Colon (tissue), 2 donors: Measurements from ENCODE around the gene PROS1.
"Not testable (repeated sequence)": the region's sequence is repeated elsewhere in the genome, so short reads cannot be mapped to it uniquely, and the experiment has no call there.

Experiments
- FAIRE-seq: peaks from 2 replicates; lab custom pipeline; 2012; peaks lifted over from hg19 to GRCh38; lab: Jason Lieb, UNC
- donor health status: control.
- donor health status: control.

Gene PROS1

GRCh38 chr3:93969443-93969842 lies 4.3 kb downstream of the PROS1 start:
- FAIRE-seq, result no peak

DNA sequence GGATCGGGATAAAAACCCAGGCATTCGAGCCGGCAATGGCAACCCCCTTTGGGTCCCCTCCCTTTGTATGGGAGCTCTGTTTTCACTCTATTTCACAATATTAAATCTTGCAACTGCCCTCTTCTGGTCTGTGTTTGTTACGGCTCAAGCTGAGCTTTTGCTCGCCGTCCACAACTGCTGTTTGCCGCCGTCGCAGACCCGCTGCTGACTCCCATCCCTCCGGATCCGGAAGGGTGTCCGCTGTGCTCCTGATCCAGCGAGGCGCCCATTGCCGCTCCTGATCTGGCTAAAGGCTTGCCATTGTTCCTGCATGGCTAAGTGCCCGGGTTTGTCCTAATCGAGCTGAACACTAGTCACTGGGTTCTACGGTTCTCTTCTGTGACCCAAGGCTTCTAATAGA lies 8.6 kb downstream of the PROS1 start:
- not testable (repeated sequence) for FAIRE-seq

GRCh38 chr3:93962798-93963197 lies 10.9 kb downstream of the PROS1 start:
- no peak for FAIRE-seq

- no peak for FAIRE-seq
Measured at GRCh38 chr3:93961489-93961888, 12.2 kb downstream of the PROS1 start.

GRCh38 chr3:93961026-93961425 lies 12.7 kb downstream of the PROS1 start:
- no peak for FAIRE-seq

- not testable (repeated sequence) for FAIRE-seq
Measured at GRCh38 chr3:93949958-93950357, 23.7 kb downstream of the PROS1 start.

- FAIRE-seq, result not testable (repeated sequence)
Measured at GRCh38 chr3:93937485-93937884, 36.2 kb downstream of the PROS1 start.

DNA sequence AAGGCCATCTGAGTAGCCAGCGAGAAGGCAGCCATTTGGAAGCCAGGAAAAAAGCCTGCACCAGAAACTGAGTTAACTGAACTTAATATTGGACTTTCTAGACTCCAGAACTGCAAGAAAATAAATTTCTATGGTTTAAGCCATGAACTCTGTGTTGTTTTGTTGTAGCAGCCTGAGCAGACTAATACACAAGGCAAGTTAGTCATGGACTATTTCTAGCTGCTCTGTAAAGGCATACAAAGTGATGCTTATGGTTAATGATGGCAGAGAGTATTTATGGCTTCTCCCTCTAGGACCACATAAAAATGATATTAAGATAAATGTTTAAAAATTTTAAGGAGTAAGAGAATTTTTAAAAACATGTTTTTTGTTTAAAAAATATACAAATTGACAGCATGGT lies 37.1 kb downstream of the PROS1 start:
- no peak for FAIRE-seq

DNA sequence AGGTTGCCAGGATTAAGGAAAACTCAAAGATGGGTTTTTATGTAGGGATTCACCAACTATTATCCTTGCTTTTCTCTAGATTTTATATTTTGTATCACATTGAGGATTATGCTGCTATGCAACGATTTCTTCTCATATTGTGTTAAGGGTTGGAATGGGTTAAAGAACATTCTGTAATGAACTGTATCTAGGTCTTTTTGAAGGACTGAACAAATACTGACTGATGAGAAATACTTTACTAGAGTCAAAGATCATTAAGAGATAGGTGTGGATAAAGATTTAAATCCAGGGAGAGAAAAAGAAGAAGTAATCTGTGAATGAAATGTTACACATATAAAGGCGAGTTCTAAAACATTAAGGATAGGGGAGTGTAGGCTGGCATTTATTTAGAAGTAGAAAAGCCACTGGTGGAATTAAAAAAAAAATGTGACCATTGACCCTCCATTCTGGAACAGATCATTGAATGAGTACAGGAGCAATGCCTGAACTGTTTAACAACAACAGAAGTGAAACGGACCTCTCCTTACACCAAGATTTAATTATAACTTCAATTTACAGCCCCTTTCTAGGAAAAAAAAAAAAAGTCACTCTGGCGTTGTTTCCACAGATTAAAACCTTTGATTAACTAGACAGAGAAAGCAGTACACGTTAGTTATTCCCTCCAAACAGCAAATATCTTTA lies 39.2 kb downstream of the PROS1 start:
- FAIRE-seq, result no peak

DNA sequence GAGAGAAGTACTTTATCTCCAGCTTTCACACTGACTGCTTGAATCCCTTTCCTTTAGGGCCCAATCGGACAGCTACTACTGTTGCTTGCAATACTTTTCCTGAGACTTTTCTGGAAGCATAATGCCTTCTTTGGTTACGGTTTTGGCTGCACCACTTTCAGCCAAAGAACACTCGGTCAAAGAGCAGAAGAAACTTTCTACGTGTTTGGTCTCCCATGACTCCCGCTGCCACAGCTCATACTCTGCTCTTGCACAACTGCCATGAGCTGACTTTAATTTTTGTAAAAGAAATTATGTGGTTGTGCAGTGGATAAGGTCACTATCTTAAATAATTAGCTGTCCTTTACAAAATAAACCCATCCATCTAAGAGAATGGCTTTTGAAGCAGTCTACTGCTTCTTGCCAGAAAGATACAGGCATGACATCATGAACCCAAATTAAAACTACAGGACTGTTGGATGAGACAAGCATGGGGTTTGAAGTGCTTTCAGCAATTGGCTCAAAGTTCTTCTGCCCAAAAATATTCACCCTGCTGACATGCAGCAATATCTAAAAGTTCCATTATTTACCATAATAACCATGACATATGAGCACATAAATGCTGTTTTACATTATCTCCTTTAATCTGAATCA lies 42.0 kb downstream of the PROS1 start:
- no peak for FAIRE-seq

- FAIRE-seq, result no peak
Measured at GRCh38 chr3:93930041-93930440, 43.7 kb downstream of the PROS1 start.

DNA sequence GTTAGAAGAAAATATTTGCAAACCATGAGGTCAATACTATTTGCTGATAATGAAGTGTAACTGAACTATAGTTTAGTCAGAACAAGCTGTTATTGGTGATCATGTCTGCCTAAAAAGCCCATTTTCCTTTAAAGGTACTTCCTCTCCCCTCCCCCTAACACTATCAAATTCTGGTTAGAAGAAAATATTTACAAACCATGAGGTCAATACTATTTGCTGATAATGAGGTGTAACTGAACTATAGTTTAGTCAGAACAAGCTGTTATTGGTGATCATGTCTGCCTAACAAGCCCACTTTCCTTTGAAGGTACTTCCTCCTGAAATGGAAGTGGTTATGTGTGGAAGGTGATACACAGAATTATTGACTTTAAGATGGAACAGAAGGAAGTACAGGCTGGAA lies 46.9 kb downstream of the PROS1 start:
- no peak for FAIRE-seq

GRCh38 chr3:93924491-93924890 lies 49.2 kb downstream of the PROS1 start:
- FAIRE-seq, result no peak

DNA sequence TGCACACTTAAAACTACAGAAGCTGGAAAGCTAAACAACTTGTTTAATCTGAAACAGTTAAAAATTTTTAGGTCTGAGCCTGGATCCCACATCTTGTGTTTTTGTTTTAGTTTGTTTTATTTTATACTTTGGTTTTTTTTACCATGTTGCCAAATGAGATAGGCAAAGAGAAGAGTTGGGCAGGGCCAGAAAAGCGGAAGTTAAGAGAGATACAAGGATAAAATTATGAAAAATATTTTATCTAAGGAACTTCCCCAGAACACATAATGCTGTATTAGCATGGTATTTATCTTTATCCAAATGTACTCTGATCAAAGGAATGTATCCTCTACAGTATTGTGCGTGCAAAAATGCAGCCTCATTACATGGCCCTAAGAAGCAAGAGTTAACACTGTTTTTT lies 50.7 kb downstream of the PROS1 start:
- FAIRE-seq, result no peak

- not testable (repeated sequence) for FAIRE-seq
Measured at GRCh38 chr3:93917546-93918029, 56.1 kb downstream of the PROS1 start.

DNA sequence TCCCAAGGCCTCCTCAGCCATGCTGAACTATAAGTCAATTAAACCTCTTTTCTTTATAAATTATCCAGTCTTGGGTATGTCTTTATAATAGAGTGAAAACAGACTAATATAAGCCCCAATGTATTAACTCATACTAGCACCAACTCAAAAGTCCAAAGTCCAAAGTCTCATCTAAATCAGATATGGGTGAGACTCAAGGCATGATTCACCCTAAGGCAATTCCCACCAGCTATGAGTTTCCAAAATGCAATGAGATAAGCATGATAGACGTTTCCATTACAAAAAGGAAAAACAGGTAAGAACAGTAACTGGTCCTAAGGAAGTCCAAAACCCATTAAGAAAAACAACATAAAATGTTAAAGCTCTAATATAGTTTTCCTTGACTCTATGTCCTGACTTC lies 60.1 kb downstream of the PROS1 start:
- FAIRE-seq, result not testable (repeated sequence)

GRCh38 chr3:93911206-93911605 lies 62.5 kb downstream of the PROS1 start:
- FAIRE-seq, result no peak

GRCh38 chr3:93910097-93910496 lies 63.6 kb downstream of the PROS1 start:
- FAIRE-seq, result no peak

DNA sequence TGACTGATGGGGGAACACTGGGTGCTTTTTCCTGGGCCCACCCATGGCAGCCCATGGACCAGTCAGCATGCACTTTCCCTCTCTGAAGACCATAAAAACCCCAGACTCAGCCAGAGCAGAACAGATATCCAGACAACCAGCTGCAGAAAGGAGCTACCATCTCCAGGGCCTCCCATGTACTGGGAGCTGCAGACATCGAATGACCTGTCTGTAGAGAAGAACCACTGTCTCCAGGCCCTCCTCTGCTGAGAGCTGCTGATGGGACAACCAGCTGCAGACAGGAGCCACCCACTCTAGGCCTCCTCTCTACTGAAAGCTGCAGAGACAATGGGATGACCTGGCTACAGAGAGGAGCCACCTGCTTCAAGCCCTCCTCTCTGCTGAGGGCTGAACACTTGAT lies 66.6 kb downstream of the PROS1 start:
- no peak for FAIRE-seq

- no peak for FAIRE-seq
Measured at GRCh38 chr3:93906245-93906644, 67.5 kb downstream of the PROS1 start.

- no peak for FAIRE-seq
Measured at GRCh38 chr3:93904568-93904967, 69.1 kb downstream of the PROS1 start.

- FAIRE-seq, result not testable (repeated sequence)
Measured at GRCh38 chr3:93878250-93879017, 95.3 kb downstream of the PROS1 start.

- not testable (repeated sequence) for FAIRE-seq
Measured at GRCh38 chr3:93877427-93877826, 96.3 kb downstream of the PROS1 start.
